Neuronal stem cell (in vitro differentiated cells): ENCODE results near the gene KIFC1.

Experiments used
- DNase-seq: peaks from one replicate; pipeline ENCODE4 v3.0.0-alpha.2; 2013; ENCODE audit warnings: low spot score
- H2AFZ ChIP-seq: one replicate; pipeline ENCODE4 v1.6.1; 2013; ENCODE audit warnings: mild to moderate bottlenecking, low read length, inconsistent platforms
- H2AK5ac ChIP-seq: 2 replicates; pipeline ENCODE4 v1.6.1; 2013; ENCODE audit warnings: low read depth, mild to moderate bottlenecking, inconsistent platforms, low read length, moderate library complexity, mixed read lengths
- H2BK120ac ChIP-seq: 2 replicates; pipeline ENCODE4 v1.6.1; 2013; ENCODE audit warnings: low read depth, mild to moderate bottlenecking, inconsistent platforms, low read length, moderate library complexity, mixed read lengths
- H2BK12ac ChIP-seq: one replicate; pipeline ENCODE4 v1.6.1; 2013; ENCODE audit warnings: low read length, inconsistent platforms
- H2BK15ac ChIP-seq: 2 replicates; pipeline ENCODE4 v1.6.1; 2013; ENCODE audit warnings: mild to moderate bottlenecking, low read length, inconsistent platforms, mixed read lengths
- H2BK5ac ChIP-seq: one replicate; pipeline ENCODE4 v1.6.1; 2013; ENCODE audit warnings: inconsistent platforms, mild to moderate bottlenecking, low read length, moderate library complexity
- H3K14ac ChIP-seq: one replicate; pipeline ENCODE4 v1.6.1; 2013; ENCODE audit warnings: low read length, inconsistent platforms
- H3K18ac ChIP-seq: 2 replicates; pipeline ENCODE4 v1.6.1; 2013; ENCODE audit warnings: low read length, inconsistent platforms
- H3K23ac ChIP-seq: 2 replicates; pipeline ENCODE4 v1.6.1; 2013; ENCODE audit warnings: low read depth, mild to moderate bottlenecking, mixed read lengths, low read length, inconsistent platforms; ENCODE audit not compliant: poor library complexity
- H3K27ac ChIP-seq: replicated peaks from 3 replicates; pipeline ENCODE4 v1.5.1; 2013; ENCODE audit warnings: low read length, inconsistent platforms
- H3K27me3 ChIP-seq, 3 experiments: 2 replicates each; pipeline ENCODE4 v1.6.1; 2013; ENCODE audit warnings: low read length in 3 of 3, mild to moderate bottlenecking in 2 of 3, inconsistent platforms in 1 of 3, low read depth in 1 of 3, mixed read lengths in 1 of 3, moderate library complexity in 1 of 3; ENCODE audit not compliant: control insufficient read depth in 3 of 3, insufficient read depth in 3 of 3
- H3K36me3 ChIP-seq, 2 donors: replicated peaks in 1 of 2; 2 replicates each; pipeline ENCODE4 v1.6.1; 2013; ENCODE audit warnings: low read length in 2 of 2; ENCODE audit not compliant: control insufficient read depth in 2 of 2, insufficient read depth in 2 of 2
- H3K4ac ChIP-seq: 2 replicates; pipeline ENCODE4 v1.6.1; 2013; ENCODE audit warnings: inconsistent platforms, mild to moderate bottlenecking, low read length, moderate library complexity
- H3K4me1 ChIP-seq, 2 donors: 1 replicate in 1 of 2; 2 replicates in 1 of 2; pipeline ENCODE4 v1.6.1; 2013; ENCODE audit warnings: low read length in 2 of 2, low read depth in 1 of 2; ENCODE audit not compliant: control insufficient read depth in 2 of 2, insufficient read depth in 1 of 2
- H3K4me2 ChIP-seq: one replicate; pipeline ENCODE4 v1.6.1; 2013; ENCODE audit warnings: mild to moderate bottlenecking, low read length, inconsistent platforms; ENCODE audit not compliant: insufficient read depth, poor library complexity, severe bottlenecking
- H3K4me3 ChIP-seq, 2 donors: 2 replicates each; pipeline ENCODE4 v1.5.1; 2013; ENCODE audit warnings: low read length in 2 of 2, mild to moderate bottlenecking in 2 of 2, inconsistent platforms in 1 of 2, moderate library complexity in 1 of 2
- H3K79me1 ChIP-seq: one replicate; pipeline ENCODE4 v1.6.1; 2013; ENCODE audit warnings: low read depth, mild to moderate bottlenecking, inconsistent platforms, low read length, moderate library complexity
- H3K9ac ChIP-seq: one replicate; pipeline ENCODE4 v1.6.1; 2013; ENCODE audit warnings: mild to moderate bottlenecking, low read depth, low read length, inconsistent platforms; ENCODE audit not compliant: poor library complexity
- H3K9me3 ChIP-seq, 2 donors: replicated peaks in 1 of 2; 2 replicates each; pipeline versions ENCODE3 to v1.6.1; 2013; ENCODE audit warnings: low read length in 2 of 2, mild to moderate bottlenecking in 2 of 2, inconsistent platforms in 1 of 2, low read depth in 1 of 2, mixed read lengths in 1 of 2, moderate library complexity in 1 of 2; ENCODE audit not compliant: control insufficient read depth in 2 of 2, insufficient read depth in 1 of 2
- H4K8ac ChIP-seq: one replicate; pipeline ENCODE4 v1.6.1; 2013; ENCODE audit warnings: low read depth, mild to moderate bottlenecking, inconsistent platforms, low read length, moderate library complexity
- H4K91ac ChIP-seq: one replicate; pipeline ENCODE4 v1.6.1; 2013; ENCODE audit warnings: low read length, low read depth, mild to moderate bottlenecking, inconsistent platforms; ENCODE audit not compliant: poor library complexity
- WGBS, 2 donors: extraction: QIAGEN DNeasy Blood & Tissue Kit; methylation state at CpG; one replicate each; pipeline ENCODE4 v1.1.7; 2013; ENCODE audit warnings: missing lambda C conversion rate in 2 of 2, mixed read lengths in 1 of 2; ENCODE audit not compliant: insufficient read length in 2 of 2, insufficient replicate concordance in 1 of 2; ENCODE audit errors: extremely low coverage in 2 of 2; 5-methylcytosine and 5-hydroxymethylcytosine counted together

Gene KIFC1

DNA sequence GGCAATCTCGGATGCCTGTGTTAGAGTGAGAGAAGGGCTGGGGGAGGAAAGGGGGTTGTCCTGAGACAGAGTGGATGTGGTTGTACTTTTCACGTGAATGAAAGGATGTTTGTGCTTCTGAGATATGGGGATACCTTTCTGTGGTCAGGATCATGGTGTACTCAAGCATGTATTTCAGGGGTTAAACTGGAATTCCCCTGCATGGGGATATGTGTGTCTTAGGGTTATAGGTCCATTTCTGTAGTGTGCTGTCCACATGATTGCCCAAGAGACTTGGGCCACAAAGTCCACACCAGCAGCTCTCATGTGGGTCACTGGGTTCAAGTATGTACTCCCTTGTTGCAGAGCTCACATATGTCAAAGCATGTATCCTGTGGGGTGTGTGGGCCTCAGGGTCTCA is 38.7 kb downstream of the KIFC1 start:
- Histone ChIP-seq H3K4ac (no peak overlapping the region), H2BK5ac (no peak overlapping the region), H3K23ac (no peak overlapping the region), H3K4me2 (no peak overlapping the region), H3K9ac (no peak overlapping the region), H2BK12ac (no peak overlapping the region), H3K9me3 (no peaks in the 10 kb centered on the region), H3K27ac (peak overlapping the region; percentile 96), H2AFZ (no peak overlapping the region), H3K36me3 (peaks cover 8 to 30% of the 10 kb centered on the region in 2 donors), H2BK120ac (no peak overlapping the region), H3K18ac (no peak overlapping the region), H3K4me3 (peak overlapping the region in 1 of 2 donors; percentile 42), H4K91ac (no peak overlapping the region), H3K27me3 (no peaks in the 10 kb centered on the region), H4K8ac (no peak overlapping the region), H3K4me1 (peaks cover 50 to 62% of the 10 kb centered on the region in 2 donors), H3K14ac (no peak overlapping the region), H2BK15ac (no peak overlapping the region), H3K79me1 (peaks cover 17% of the 10 kb centered on the region), H2AK5ac (no peak overlapping the region)
- DNase-seq, result no peak
- WGBS, 2 donors, result no CpG with 5 or more reads among the region's 2 CpGs

DNA sequence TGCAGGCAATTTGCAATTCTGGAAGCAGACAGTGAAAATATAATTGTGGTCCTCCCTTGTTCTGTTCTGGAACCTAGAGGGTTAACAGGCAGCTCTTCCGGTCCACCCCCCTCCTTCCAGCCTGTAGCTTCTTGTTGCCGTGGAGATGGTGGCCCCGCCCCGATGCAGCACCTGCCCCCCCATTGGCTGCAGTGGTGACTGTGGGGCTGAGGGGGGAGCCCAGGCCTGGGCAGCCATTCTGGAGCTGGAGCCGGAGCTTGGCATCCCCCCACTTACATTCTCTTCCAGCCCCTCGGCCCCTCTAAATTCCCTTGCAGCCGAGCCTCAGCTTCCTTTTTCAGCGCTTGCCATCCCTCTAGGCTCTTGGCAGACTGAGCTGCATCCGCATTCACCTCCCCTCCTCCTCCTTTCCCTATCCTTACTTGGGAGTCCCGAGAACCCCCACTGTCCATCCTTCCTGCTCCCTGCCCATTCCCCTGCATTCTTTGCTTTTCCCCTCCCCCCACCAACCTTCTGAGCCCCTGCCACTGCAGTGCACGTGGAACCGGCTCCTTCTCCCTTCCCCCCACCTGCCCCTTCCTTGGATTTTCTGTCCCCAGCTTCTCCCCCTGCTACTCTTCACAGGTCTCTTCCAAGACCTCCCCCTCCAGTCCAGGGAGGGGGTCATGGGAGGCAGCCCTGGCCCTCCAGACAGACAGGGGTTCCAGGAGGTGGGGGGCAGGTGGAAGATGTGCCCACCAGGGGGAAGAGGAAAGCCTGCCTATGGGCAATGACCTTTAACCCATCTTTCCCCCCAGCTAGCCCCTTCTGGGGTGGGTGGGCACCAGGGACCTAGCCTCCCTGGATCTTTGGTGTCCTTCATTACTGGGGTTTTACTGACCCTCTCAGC is 39.6 kb downstream of the KIFC1 start:
- H2BK120ac ChIP-seq, result peak overlapping the region; percentile 84
- H3K23ac ChIP-seq, result no peak overlapping the region
- peak overlapping the region; percentile 32 for H2AFZ ChIP-seq
- H3K9ac ChIP-seq, result peak overlapping the region; percentile 84
- H3K4me3 ChIP-seq, result peak overlapping the region; percentile 42 to 82
- no peak overlapping the region for H2BK12ac ChIP-seq
- no peaks in the 10 kb centered on the region for H3K9me3 ChIP-seq
- peaks cover 18% of the 10 kb centered on the region for H3K79me1 ChIP-seq
- H2AK5ac ChIP-seq, result peak overlapping the region; percentile 97
- WGBS, 2 donors, result no CpG with 5 or more reads among the region's 12 CpGs
- peaks cover 50 to 62% of the 10 kb centered on the region in 2 donors for H3K4me1 ChIP-seq
- DNase-seq, result peak; percentile 83
- H4K8ac ChIP-seq, result no peak overlapping the region
- no peak overlapping the region for H4K91ac ChIP-seq
- H2BK5ac ChIP-seq, result peak overlapping the region; percentile 85
- peak overlapping the region; percentile 67 for H3K4ac ChIP-seq
- H3K27me3 ChIP-seq, result no peaks in the 10 kb centered on the region
- H3K36me3 ChIP-seq, result peaks cover 16 to 39% of the 10 kb centered on the region in 2 donors
- peak overlapping the region; percentile 96 for H3K18ac ChIP-seq
- peak overlapping the region; percentile 86 for H2BK15ac ChIP-seq
- H3K4me2 ChIP-seq, result peak overlapping the region; percentile 75
- peak overlapping the region; percentile 96 for H3K27ac ChIP-seq
- no peak overlapping the region for H3K14ac ChIP-seq

GRCh38 chr6:33431880-33432541 is 40.4 kb downstream of the KIFC1 start:
- Histone ChIP-seq H3K9ac (peak overlapping the region; percentile 84), H3K14ac (no peak overlapping the region), H3K4me3 (peak overlapping the region; percentile 42 to 82), H3K9me3 (no peaks in the 10 kb centered on the region), H3K18ac (peak overlapping the region; percentile 96), H3K4ac (no peak overlapping the region), H3K36me3 (peaks cover 21 to 47% of the 10 kb centered on the region in 2 donors), H2AFZ (no peak overlapping the region), H3K27ac (peak overlapping the region; percentile 96), H3K79me1 (peaks cover 19% of the 10 kb centered on the region), H3K27me3 (no peaks in the 10 kb centered on the region), H2BK15ac (peak overlapping the region; percentile 86), H3K4me1 (peaks cover 48 to 58% of the 10 kb centered on the region in 2 donors), H4K91ac (no peak overlapping the region), H3K23ac (no peak overlapping the region), H2BK12ac (no peak overlapping the region), H2AK5ac (peak overlapping the region; percentile 97), H2BK120ac (peak overlapping the region; percentile 84), H4K8ac (no peak overlapping the region), H3K4me2 (peak overlapping the region; percentile 75), H2BK5ac (peak overlapping the region; percentile 85)
- no CpG with 5 or more reads among the region's 12 CpGs for WGBS, 2 donors
- DNase-seq, result no peak

GRCh38 chr6:33432546-33432945 is 40.9 kb downstream of the KIFC1 start:
- Histone ChIP-seq H3K4me2 (peak overlapping the region; percentile 75), H3K9me3 (no peaks in the 10 kb centered on the region), H3K18ac (peak overlapping the region; percentile 96), H3K4me3 (peak overlapping the region in 1 of 2 donors; percentile 82), H2AK5ac (peak overlapping the region; percentile 97), H3K27me3 (no peaks in the 10 kb centered on the region), H2AFZ (no peak overlapping the region), H4K8ac (no peak overlapping the region), H3K9ac (peak overlapping the region; percentile 84), H3K23ac (no peak overlapping the region), H2BK12ac (no peak overlapping the region), H3K14ac (no peak overlapping the region), H2BK15ac (peak overlapping the region; percentile 86), H3K4me1 (peaks cover 45 to 53% of the 10 kb centered on the region in 2 donors), H4K91ac (no peak overlapping the region), H3K27ac (peak overlapping the region; percentile 96), H3K36me3 (peaks cover 25 to 52% of the 10 kb centered on the region in 2 donors), H2BK120ac (peak overlapping the region; percentile 84), H3K4ac (no peak overlapping the region), H2BK5ac (peak overlapping the region; percentile 85), H3K79me1 (peaks cover 18% of the 10 kb centered on the region)
- no CpG with 5 or more reads among the region's 10 CpGs for WGBS, 2 donors
- no peak for DNase-seq
